Measurements from ENCODE around the gene NELL1. TPM values are rescaled to one million over a fixed set of nuclear protein-coding genes. Genes with fewer than 3 reads are reported as not detected.

NELL1 gene
- total RNA-seq, 1 donor from 2014 or later: 0.29 TPM

- H3K27me3 Mint-ChIP-seq (ENCODE audit: unreplicated experiment): no peaks in the 10 kb centered on the region
- H3K36me3 Mint-ChIP-seq (ENCODE audit: unreplicated experiment): no peaks in the 10 kb centered on the region
- no peak overlapping the region for H3K4me3 Mint-ChIP-seq (ENCODE audit: unreplicated experiment)
- H3K4me1 Mint-ChIP-seq (ENCODE audit: low read depth, unreplicated experiment): no peaks in the 10 kb centered on the region
- peak; percentile 25 for TF ChIP-seq CTCF (IDR thresholded peaks at IDR 0.05; ENCODE audit: partially characterized antibody, unreplicated experiment)
- no peak for DNase-seq
- no peak overlapping the region for H3K27ac Mint-ChIP-seq (ENCODE audit: unreplicated experiment)
- no peaks in the 10 kb centered on the region for H3K9me3 Mint-ChIP-seq (ENCODE audit: unreplicated experiment)
Measured at GRCh38 chr11:20754933-20755332, 85.5 kb downstream of the NELL1 start.

- Mint-ChIP-seq H3K36me3 (ENCODE audit: unreplicated experiment) (peaks cover 5% of the 10 kb centered on the region), H3K9me3 (ENCODE audit: unreplicated experiment) (peaks cover 3% of the 10 kb centered on the region), H3K4me1 (ENCODE audit: low read depth, unreplicated experiment) (peaks cover 3% of the 10 kb centered on the region), H3K4me3 (ENCODE audit: unreplicated experiment) (no peak overlapping the region), H3K27me3 (ENCODE audit: unreplicated experiment) (no peaks in the 10 kb centered on the region), H3K27ac (ENCODE audit: unreplicated experiment) (no peak overlapping the region)
- no peak for DNase-seq
- no peak for TF ChIP-seq CTCF (IDR thresholded peaks at IDR 0.05; ENCODE audit: partially characterized antibody, unreplicated experiment)
Measured at GRCh38 chr11:20759541-20759940, 90.2 kb downstream of the NELL1 start.

GRCh38 chr11:20760811-20761210 lies 91.4 kb downstream of the NELL1 start:
- no peak for TF ChIP-seq CTCF (IDR thresholded peaks at IDR 0.05; ENCODE audit: partially characterized antibody, unreplicated experiment)
- peaks cover 5% of the 10 kb centered on the region for H3K36me3 Mint-ChIP-seq (ENCODE audit: unreplicated experiment)
- DNase-seq: no peak
- H3K27me3 Mint-ChIP-seq (ENCODE audit: unreplicated experiment): no peaks in the 10 kb centered on the region
- H3K27ac Mint-ChIP-seq (ENCODE audit: unreplicated experiment): no peak overlapping the region
- peaks cover 3% of the 10 kb centered on the region for H3K9me3 Mint-ChIP-seq (ENCODE audit: unreplicated experiment)
- peaks cover 3% of the 10 kb centered on the region for H3K4me1 Mint-ChIP-seq (ENCODE audit: low read depth, unreplicated experiment)
- H3K4me3 Mint-ChIP-seq (ENCODE audit: unreplicated experiment): no peak overlapping the region

GRCh38 chr11:20762116-20762844 lies 92.9 kb downstream of the NELL1 start:
- DNase-seq: no peak
- Mint-ChIP-seq H3K36me3 (ENCODE audit: unreplicated experiment) (peaks cover 5% of the 10 kb centered on the region), H3K4me3 (ENCODE audit: unreplicated experiment) (no peak overlapping the region), H3K9me3 (ENCODE audit: unreplicated experiment) (peaks cover 3% of the 10 kb centered on the region), H3K27me3 (ENCODE audit: unreplicated experiment) (no peaks in the 10 kb centered on the region), H3K4me1 (ENCODE audit: low read depth, unreplicated experiment) (peaks cover 3% of the 10 kb centered on the region), H3K27ac (ENCODE audit: unreplicated experiment) (no peak overlapping the region)
- no peak for TF ChIP-seq CTCF (IDR thresholded peaks at IDR 0.05; ENCODE audit: partially characterized antibody, unreplicated experiment)

- Mint-ChIP-seq H3K9me3 (ENCODE audit: unreplicated experiment) (peaks cover 3% of the 10 kb centered on the region), H3K4me1 (ENCODE audit: low read depth, unreplicated experiment) (peaks cover 3% of the 10 kb centered on the region), H3K27ac (ENCODE audit: unreplicated experiment) (no peak overlapping the region), H3K27me3 (ENCODE audit: unreplicated experiment) (no peaks in the 10 kb centered on the region), H3K4me3 (ENCODE audit: unreplicated experiment) (no peak overlapping the region), H3K36me3 (ENCODE audit: unreplicated experiment) (peaks cover 5% of the 10 kb centered on the region)
- no peak for DNase-seq
- TF ChIP-seq CTCF (IDR thresholded peaks at IDR 0.05; ENCODE audit: partially characterized antibody, unreplicated experiment): no peak
Measured at GRCh38 chr11:20762980-20763379, 93.6 kb downstream of the NELL1 start.
